PC-9 (cell line): Measurements from ENCODE around the gene ST6GALNAC1.

ENCODE experiments used
- EZH2 ChIP-seq: fragments of 200-600 bp; sonication (generic); IDR thresholded peaks from 2 replicates; pipeline ENCODE4 v1.8.0; 2017; ENCODE audit warnings: antibody characterized with exemption, low read depth
- TF ChIP-seq, protein P1 (sequence below): fragments of 200-600 bp; sonication (generic); conservative IDR thresholded peaks from 2 replicates; pipeline ENCODE4 v1.6.1; 2017; ENCODE audit warnings: mixed run types, antibody characterized with exemption, mild to moderate bottlenecking, moderate library complexity

DNA sequence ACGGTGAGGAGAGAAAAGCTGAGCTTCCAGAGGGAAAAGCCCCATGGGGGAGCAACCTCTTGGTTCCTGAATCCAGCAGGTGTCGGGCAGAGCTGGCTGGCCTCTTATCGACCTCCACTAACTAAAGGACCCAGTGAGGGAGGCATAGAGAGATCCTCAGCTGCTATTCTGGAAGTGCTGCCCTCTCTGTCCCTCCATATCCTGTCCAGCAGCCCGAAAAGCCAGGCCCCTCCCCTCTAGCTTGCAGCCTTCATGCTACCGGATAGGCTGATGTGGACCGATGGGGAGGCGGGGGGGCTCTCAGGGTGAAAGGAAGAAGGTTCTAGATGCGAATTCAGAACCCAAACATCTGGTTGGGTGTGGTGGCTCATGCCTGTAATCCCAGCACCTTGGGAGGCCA lies 42.3 kb upstream of the ST6GALNAC1 start:
- no peak for TF ChIP-seq EZH2
- TF ChIP-seq, protein P1, sequence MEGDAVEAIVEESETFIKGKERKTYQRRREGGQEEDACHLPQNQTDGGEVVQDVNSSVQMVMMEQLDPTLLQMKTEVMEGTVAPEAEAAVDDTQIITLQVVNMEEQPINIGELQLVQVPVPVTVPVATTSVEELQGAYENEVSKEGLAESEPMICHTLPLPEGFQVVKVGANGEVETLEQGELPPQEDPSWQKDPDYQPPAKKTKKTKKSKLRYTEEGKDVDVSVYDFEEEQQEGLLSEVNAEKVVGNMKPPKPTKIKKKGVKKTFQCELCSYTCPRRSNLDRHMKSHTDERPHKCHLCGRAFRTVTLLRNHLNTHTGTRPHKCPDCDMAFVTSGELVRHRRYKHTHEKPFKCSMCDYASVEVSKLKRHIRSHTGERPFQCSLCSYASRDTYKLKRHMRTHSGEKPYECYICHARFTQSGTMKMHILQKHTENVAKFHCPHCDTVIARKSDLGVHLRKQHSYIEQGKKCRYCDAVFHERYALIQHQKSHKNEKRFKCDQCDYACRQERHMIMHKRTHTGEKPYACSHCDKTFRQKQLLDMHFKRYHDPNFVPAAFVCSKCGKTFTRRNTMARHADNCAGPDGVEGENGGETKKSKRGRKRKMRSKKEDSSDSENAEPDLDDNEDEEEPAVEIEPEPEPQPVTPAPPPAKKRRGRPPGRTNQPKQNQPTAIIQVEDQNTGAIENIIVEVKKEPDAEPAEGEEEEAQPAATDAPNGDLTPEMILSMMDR = no peak
